HepG2 (cell line): Measurements from ENCODE around the gene DUSP9. TPM values are rescaled to one million over a fixed set of nuclear protein-coding genes. Genes with fewer than 3 reads are reported as not detected.

ENCODE experiments used
- ATAC-seq: fragments of 200-7000 bp; cut with Tn5 transposase; 3 replicates; pipeline ENCODE4 v1.9.1; 2020; ENCODE audit warnings: mild to moderate bottlenecking, moderate library complexity
- BruUV-seq: library from RNA; stranded (reverse); fragments of 400-500 nt; replicated peaks from 2 replicates; lab custom pipeline; 2021; lab: Mats Ljungman, UMichigan
- CTCF ChIA-PET: fragments of 300-600 bp; formaldehyde crosslinking; extraction: SDS; loops from one replicate; lab custom pipeline; 2021; ENCODE audit warnings: low total read pairs, inconsistent platforms, low intra/inter-chr PET ratio; lab: Yijun Ruan, JAX
- POLR2A ChIA-PET: fragments of 350-600 bp; sonication (Branson Sonifier 250); formaldehyde crosslinking; loops from one replicate; lab custom pipeline; 2020; ENCODE audit warnings: antibody characterized with exemption, inconsistent platforms; lab: Yijun Ruan, JAX
- DNase-seq: peaks from one replicate; pipeline ENCODE4 v3.0.0-alpha.2; 2015; ENCODE audit warnings: low spot score
- FAIRE-seq: peaks from 3 replicates; lab custom pipeline; 2011; peaks lifted over from hg19 to GRCh38; lab: Jason Lieb, UNC
- H2AFZ ChIP-seq: one replicate; pipeline ENCODE4 v1.6.1; 2011; ENCODE audit warnings: low read length, inconsistent platforms
- H3K27ac ChIP-seq: fragments of 300-600 bp; 3 replicates; pipeline ENCODE4 v1.8.0; 2011; ENCODE audit warnings: mixed run types, mild to moderate bottlenecking, mixed read lengths, low read length, inconsistent platforms; ENCODE audit not compliant: insufficient read depth; ENCODE audit errors: extremely low read length
- H3K27me3 ChIP-seq, 2 experiments: fragments of 200-600 bp in 1 of 2; 2 replicates in 1 of 2; 3 replicates in 1 of 2; pipeline versions ENCODE4 v1.6.0 to v1.8.0; 2011; ENCODE audit warnings: low read length in 2 of 2, mild to moderate bottlenecking in 2 of 2, moderate library complexity in 2 of 2, inconsistent platforms in 1 of 2; ENCODE audit not compliant: insufficient read depth in 2 of 2, control insufficient read depth in 1 of 2
- H3K36me3 ChIP-seq, 2 experiments: fragments of 200-600 bp in 1 of 2; replicated peaks in 1 of 2; 2 replicates in 1 of 2; 3 replicates in 1 of 2; pipeline versions ENCODE4 v1.5.1 to v1.8.0; 2011; ENCODE audit warnings: low read length in 2 of 2, inconsistent platforms in 1 of 2; ENCODE audit not compliant: insufficient read depth in 2 of 2, control insufficient read depth in 1 of 2
- H3K4me1 ChIP-seq: 2 replicates; pipeline ENCODE4 v1.5.1; 2012; ENCODE audit warnings: low read length, inconsistent platforms; ENCODE audit not compliant: insufficient read depth
- H3K4me2 ChIP-seq: 2 replicates; pipeline ENCODE4 v1.6.0; 2011; ENCODE audit warnings: low read depth, low read length, inconsistent platforms
- H3K4me3 ChIP-seq, 3 experiments: fragments of 200-600 bp in 1 of 3; sonication (generic), shearing (Covaris generic) in 1 of 3; replicated peaks in 1 of 3; 2 replicates each; pipeline ENCODE4 v1.5.1; 2011 to 2016; ENCODE audit warnings: low read length in 3 of 3, inconsistent platforms in 2 of 3, low read depth in 2 of 3, mild to moderate bottlenecking in 2 of 3, control low read depth in 1 of 3, mixed read lengths in 1 of 3; ENCODE audit not compliant: insufficient read depth in 1 of 3
- H3K79me2 ChIP-seq: one replicate; pipeline ENCODE4 v1.6.1; 2011; ENCODE audit warnings: low read length, inconsistent platforms; ENCODE audit not compliant: insufficient read depth
- H3K9ac ChIP-seq: 2 replicates; pipeline ENCODE4 v1.6.0; 2011; ENCODE audit warnings: mild to moderate bottlenecking, low read depth, low read length, inconsistent platforms; ENCODE audit not compliant: insufficient read depth
- H3K9me3 ChIP-seq: 2 replicates; pipeline ENCODE4 v1.5.1; 2012; ENCODE audit warnings: mild to moderate bottlenecking, low read length
- H4K20me1 ChIP-seq: 2 replicates; pipeline ENCODE4 v1.6.0; 2011; ENCODE audit warnings: inconsistent platforms, mild to moderate bottlenecking, low read length, moderate library complexity; ENCODE audit not compliant: insufficient read depth
- AHDC1 ChIP-seq: sonication (generic); formaldehyde crosslinking; IDR thresholded peaks from 2 replicates; pipeline ENCODE4 v1.5.1; 2020; ENCODE audit warnings: mild to moderate bottlenecking, missing genetic modification reagents, borderline replicate concordance
- BATF2 ChIP-seq: sonication (generic); formaldehyde crosslinking; IDR thresholded peaks from 2 replicates; pipeline ENCODE4 v1.8.0; 2022; ENCODE audit warnings: mild to moderate bottlenecking, missing genetic modification reagents, moderate library complexity
- CTCF ChIP-seq: sonication (generic); formaldehyde crosslinking; IDR thresholded peaks from 2 replicates; pipeline ENCODE4 v1.5.0; 2020; ENCODE audit warnings: mild to moderate bottlenecking, missing genetic modification reagents, moderate library complexity
- HNRNPK ChIP-seq: fragments of 200-400 bp; formaldehyde crosslinking; IDR thresholded peaks from 2 replicates; pipeline ENCODE4 v1.6.1; 2018; ENCODE audit warnings: low read length, low read depth, moderate library complexity, mild to moderate bottlenecking; ENCODE audit not compliant: poor library complexity, severe bottlenecking
- IRF1 ChIP-seq: sonication (generic); formaldehyde crosslinking; IDR thresholded peaks from 2 replicates; pipeline ENCODE4 v1.4.0; 2020; ENCODE audit warnings: low read depth, mild to moderate bottlenecking, missing genetic modification reagents
- MAF1 ChIP-seq: sonication (generic); formaldehyde crosslinking; IDR thresholded peaks from 2 replicates; pipeline ENCODE4 v1.5.0; 2020; ENCODE audit warnings: missing genetic modification reagents, borderline replicate concordance
- MAZ ChIP-seq, 2 experiments: sonication (generic) in 1 of 2; formaldehyde crosslinking in 1 of 2; IDR thresholded peaks; 2 replicates each; pipeline versions ENCODE4 v1.5.0 to v1.6.1; 2012 to 2020; ENCODE audit warnings: low read depth in 2 of 2, mild to moderate bottlenecking in 2 of 2, borderline replicate concordance in 1 of 2, improper control_type of control experiment in 1 of 2, low read length in 1 of 2, missing genetic modification reagents in 1 of 2, moderate library complexity in 1 of 2
- SP5 ChIP-seq: IDR thresholded peaks from 2 replicates; pipeline ENCODE4 v1.6.1; 2016; ENCODE audit warnings: low read depth, borderline replicate concordance
- ZNF589 ChIP-seq: sonication (generic); formaldehyde crosslinking; conservative IDR thresholded peaks from 2 replicates; pipeline ENCODE4 v1.8.0; 2022; ENCODE audit warnings: mild to moderate bottlenecking, moderate library complexity, missing genetic modification reagents
- ZNF678 ChIP-seq: sonication (generic); formaldehyde crosslinking; IDR thresholded peaks from 2 replicates; pipeline ENCODE4 v1.4.0; 2020; ENCODE audit warnings: mild to moderate bottlenecking, missing genetic modification reagents
- WGBS: methylation state at CpG from one replicate; pipeline ENCODE4 v1.1.6; 2017; ENCODE audit warnings: low lambda C conversion rate; 5-methylcytosine and 5-hydroxymethylcytosine counted together
- in situ Hi-C: cut with HindIII; loops from 2 replicates; pipeline ENCODE4 v1.10.0; 2017; ENCODE audit warnings: low pct_unique_long_range_greater_than_20kb; ENCODE audit not compliant: extremely low pct_ligation_motif_present
- intact Hi-C: fragments of 100-400 bp; cut with micrococcal nuclease; formaldehyde crosslinking; loops from one replicate; pipeline ENCODE4 v1.10.0; 2022; ENCODE audit not compliant: unreplicated experiment
- polyA plus RNA-seq, 8 experiments: library from polyadenylated mRNA; depleted of rRNA in 3 of 8; stranded (reverse) in 7 of 8; unstranded in 1 of 8; fragments of >200 nt; fragmentation: Illumina TruSeq in 4 of 8; extraction: Trizol in 4 of 8; gene quantifications; 2 replicates each; pipeline versions ENCODE4 v1.2.1 to v1.2.3, GENCODE V29; 2011 to 2016; ENCODE audit warnings: low read depth in 4 of 8, missing spikeins in 1 of 8, mixed read lengths in 1 of 8; ENCODE audit not compliant: insufficient read depth in 1 of 8
- total RNA-seq, 5 experiments: library from RNA; depleted of rRNA; stranded (reverse); fragments of >200 nt; fragmentation: Illumina TruSeq; extraction: Trizol; gene quantifications; 2 replicates each; pipeline ENCODE4 v1.2.3, GENCODE V29; 2016; ENCODE audit warnings: low read depth in 1 of 5

The DUSP9 gene
- total and polyA plus RNA-seq, 2 of the 13 experiments (the other 11 are each of a cell fraction or from before 2014, with no cell fraction given), result 235 to 435 TPM

GRCh38 chrX:153642051-153642654, 4.8 kb upstream of the DUSP9 start:
- Histone ChIP-seq H3K9ac (peak overlapping the region; percentile 68; the same call in 1 of the 2 replicates), H3K27me3 (no peaks in the 10 kb centered on the region), H4K20me1 (no peaks in the 10 kb centered on the region), H3K4me3 (peak overlapping the region; percentile 65 to 87 (median 75); a peak in 5 of 6 replicates), H3K36me3 (no peaks in the 10 kb centered on the region), H3K9me3 (no peaks in the 10 kb centered on the region), H2AFZ (no peak overlapping the region), H3K27ac (peak overlapping the region; percentile 72), H3K4me2 (peak overlapping the region; percentile 53), H3K4me1 (peaks cover 63% of the 10 kb centered on the region), H3K79me2 (peaks cover 37% of the 10 kb centered on the region)
- no TSS peak for BruUV-seq
- peak; percentile 2; the same call in 2 of the 3 replicates for ATAC-seq
- WGBS, result 0% methylated on average over 1 of the region's 62 CpGs
- no peak for DNase-seq
- ChIA-PET CTCF (no interaction called here), POLR2A (interaction anchor here (0.8 to 15.1 kb wide), 3 partner anchors 9 to 31 kb away, joined by 5 to 596 read pairs (median 10); no protein-coding TSS in a partner anchor)
- intact Hi-C loops, result no loop called here
- in situ Hi-C loops, result no loop called here
- no peak for FAIRE-seq
- TF ChIP-seq ZNF589 (CRISPR knock-in tag) (no peak), BATF2 (no peak), MAZ (IDR thresholded peaks at IDR 0.05; ENCODE audit: borderline replicate concordance, low read depth, low read length) (no peak), MAZ (CRISPR knock-in tag; IDR thresholded peaks at IDR 0.05; ENCODE audit: low read depth) (0 out of 2 replicates have a peak, but pooled peaks have one; percentile 10), IRF1 (no peak), ZNF678 (CRISPR knock-in tag) (no peak), HNRNPK (peak; percentile 42), SP5 (CRISPR knock-in tag) (peak; percentile 65), AHDC1 (no peak), MAF1 (CRISPR knock-in tag) (no peak), CTCF (no peak)
